NB4 (cell line): ENCODE data around the gene INPP5F.
"Not testable (repeated sequence)": the region's sequence is repeated elsewhere in the genome, so short reads cannot be mapped to it uniquely, and the experiment has no call there.

Experiments
- DNase-seq: peaks from one replicate; pipeline ENCODE4 v3.0.0; 2010; ENCODE audit warnings: low read depth
- H3K4me3 ChIP-seq: one replicate; pipeline ENCODE4 v1.5.1; 2011; ENCODE audit warnings: mild to moderate bottlenecking, low read depth, low read length, moderate library complexity
- CTCF ChIP-seq: IDR thresholded peaks from one replicate; pipeline ENCODE4 v1.5.1; 2012; ENCODE audit warnings: low read depth, low read length
- MYC ChIP-seq: IDR thresholded peaks from 2 replicates; pipeline ENCODE4 v1.6.1; 2011; ENCODE audit warnings: low read depth, low read length
- POLR2A ChIP-seq: IDR thresholded peaks from 2 replicates; pipeline ENCODE4 v1.6.1; 2011; ENCODE audit warnings: mild to moderate bottlenecking; ENCODE audit not compliant: insufficient read length; ENCODE audit errors: extremely low read depth
- TF ChIP-seq, protein P1 (sequence below): IDR thresholded peaks from 2 replicates; pipeline ENCODE4 v1.6.1; 2011; ENCODE audit warnings: low read depth, low read length

The INPP5F gene

DNA sequence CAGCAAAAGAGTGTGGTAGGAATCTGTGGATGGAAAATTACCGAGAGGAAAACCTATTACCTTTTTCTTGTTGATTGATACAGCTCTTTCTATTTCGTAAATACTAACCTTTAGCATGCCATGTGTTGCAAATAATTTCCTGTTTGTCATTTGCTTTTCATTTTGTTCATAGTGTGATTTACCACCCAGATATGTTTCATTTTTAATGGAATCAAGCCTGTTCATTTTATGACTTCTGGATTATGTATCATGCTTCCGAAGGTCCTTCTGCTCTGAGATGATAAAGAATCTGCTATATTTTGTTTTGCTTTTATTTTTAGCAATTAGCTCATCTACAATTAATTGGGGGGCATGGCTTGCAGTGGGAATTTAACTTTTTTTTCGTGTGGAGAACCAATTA lies 46.5 kb downstream of the INPP5F start:
- TF ChIP-seq, protein P1, sequence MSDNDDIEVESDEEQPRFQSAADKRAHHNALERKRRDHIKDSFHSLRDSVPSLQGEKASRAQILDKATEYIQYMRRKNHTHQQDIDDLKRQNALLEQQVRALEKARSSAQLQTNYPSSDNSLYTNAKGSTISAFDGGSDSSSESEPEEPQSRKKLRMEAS = no peak
- TF ChIP-seq CTCF (no peak), MYC (no peak), POLR2A (no peak)
- no peak overlapping the region for H3K4me3 ChIP-seq
- DNase-seq = no peak

GRCh38 chr10:119773041-119773440 lies 47.2 kb downstream of the INPP5F start:
- H3K4me3 ChIP-seq, DNase-seq: not testable (repeated sequence)

- DNase-seq = no peak
- H3K4me3 ChIP-seq = no peak overlapping the region
- no peak for TF ChIP-seq CTCF
- TF ChIP-seq MYC = no peak
- TF ChIP-seq, protein P1 = no peak
- no peak for TF ChIP-seq POLR2A
Observed at GRCh38 chr10:119775529-119775928, 49.7 kb downstream of the INPP5F start.

DNA sequence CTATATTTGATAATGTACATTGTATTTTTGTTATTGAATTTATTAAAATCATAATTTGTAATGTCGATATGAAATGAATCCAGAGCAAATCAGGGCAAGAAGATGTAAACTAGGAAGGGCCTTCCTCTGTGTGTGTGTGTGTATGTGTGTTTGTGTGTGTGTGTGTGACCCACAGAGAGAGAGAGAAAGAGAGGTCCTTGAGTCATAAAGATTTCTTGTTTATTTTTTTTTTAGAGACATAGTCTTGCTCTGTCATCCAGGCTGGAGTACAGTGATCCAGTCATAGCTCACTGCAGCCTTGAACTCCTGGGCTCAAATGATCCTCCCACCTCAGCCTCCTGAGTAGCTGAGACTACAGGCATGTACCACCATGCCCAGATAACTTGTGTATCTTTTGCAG lies 50.7 kb downstream of the INPP5F start:
- TF ChIP-seq POLR2A (no peak), MYC (no peak), CTCF (no peak)
- TF ChIP-seq, protein P1 = no peak
- H3K4me3 ChIP-seq = no peak overlapping the region
- DNase-seq = no peak

DNA sequence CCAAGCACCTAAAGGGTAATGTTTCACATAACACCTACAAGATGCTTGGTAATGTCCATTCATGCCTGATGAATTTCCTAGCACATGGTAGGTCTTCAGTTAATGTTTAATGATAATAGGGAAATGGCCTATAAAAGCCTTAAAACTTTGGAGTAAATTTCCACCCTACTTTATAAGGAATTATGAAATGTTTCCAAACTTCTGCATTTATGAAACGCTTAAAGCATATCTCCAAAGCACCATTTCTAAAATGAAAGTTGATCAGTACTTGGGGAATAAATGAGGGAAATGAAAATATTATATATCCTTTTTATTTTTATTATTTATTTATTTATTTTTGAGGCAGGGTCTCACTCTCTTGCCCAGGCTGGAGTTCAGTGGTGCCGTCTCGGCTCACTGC lies 51.8 kb downstream of the INPP5F start:
- DNase-seq = no peak

GRCh38 chr10:119778776-119779445 lies 53.1 kb downstream of the INPP5F start:
- no peak overlapping the region for H3K4me3 ChIP-seq
- no peak for DNase-seq
- TF ChIP-seq CTCF = no peak
- TF ChIP-seq MYC = no peak
- TF ChIP-seq, protein P1 = no peak
- TF ChIP-seq POLR2A = no peak

More for the DNA sequence above, 51.8 kb downstream of the INPP5F start:
- TF ChIP-seq MYC = no peak
- TF ChIP-seq POLR2A = no peak
- no peak for TF ChIP-seq CTCF
- TF ChIP-seq, protein P1 = no peak
- no peak overlapping the region for H3K4me3 ChIP-seq
